ENCODE measurements around the gene BCL11B.

BCL11B gene

DNA sequence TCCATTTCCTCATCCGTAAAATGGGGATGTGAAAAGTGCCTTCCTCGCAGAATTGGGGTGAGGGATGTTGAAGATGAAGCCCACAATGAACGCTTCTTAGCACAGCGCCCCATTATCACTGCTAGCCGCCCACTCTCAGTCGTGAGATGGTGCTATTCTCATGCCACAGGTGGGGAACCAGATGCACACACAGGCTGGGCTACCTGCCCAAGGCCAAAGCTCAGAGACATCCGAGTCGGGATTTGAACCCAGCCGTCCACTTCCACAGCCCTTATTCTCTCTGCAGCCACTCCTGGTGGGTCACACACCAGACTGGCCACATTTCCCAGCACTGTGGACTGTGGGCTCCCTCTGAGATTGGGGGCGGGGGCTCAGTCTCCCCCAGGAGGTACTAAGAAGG, 55.8 kb downstream of the BCL11B start:
- Mint-ChIP-seq H3K9me3 (no peaks in the 10 kb centered on the region), H3K4me3 (peak overlapping the region; percentile 61 to 82), H3K27me3 (no peaks in the 10 kb centered on the region), H3K4me1 (peaks cover 98% of the 10 kb centered on the region), H3K27ac (peak overlapping the region; percentile 4 to 44)
- ATAC-seq (no peak), DNase-seq (no peak)

DNA sequence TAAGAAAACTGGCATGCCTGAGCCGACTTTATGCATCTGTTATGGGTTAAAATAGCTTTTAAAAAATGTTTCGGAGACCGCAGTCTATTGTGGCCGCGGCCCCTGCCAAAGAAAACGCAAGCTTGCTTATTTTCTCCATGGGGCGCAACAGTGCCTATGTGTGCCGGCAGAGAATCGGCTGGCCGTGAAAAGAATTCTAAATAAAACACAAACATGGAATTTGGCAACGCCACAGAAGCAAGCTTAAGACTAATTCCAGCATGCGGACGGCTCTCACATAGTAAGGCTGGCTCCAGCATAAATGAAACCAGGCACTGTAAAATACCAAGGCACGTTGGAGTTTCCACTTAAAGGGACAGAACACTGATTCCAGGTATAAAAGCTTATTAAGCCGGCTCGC, 56.7 kb downstream of the BCL11B start:
- Mint-ChIP-seq H3K27me3 (no peaks in the 10 kb centered on the region), H3K4me3 (peak overlapping the region; percentile 82), H3K4me1 (peaks cover 100% of the 10 kb centered on the region), H3K9me3 (no peaks in the 10 kb centered on the region), H3K27ac (peak overlapping the region; percentile 38 to 77)
- no peak for DNase-seq
- no peak for ATAC-seq

DNA sequence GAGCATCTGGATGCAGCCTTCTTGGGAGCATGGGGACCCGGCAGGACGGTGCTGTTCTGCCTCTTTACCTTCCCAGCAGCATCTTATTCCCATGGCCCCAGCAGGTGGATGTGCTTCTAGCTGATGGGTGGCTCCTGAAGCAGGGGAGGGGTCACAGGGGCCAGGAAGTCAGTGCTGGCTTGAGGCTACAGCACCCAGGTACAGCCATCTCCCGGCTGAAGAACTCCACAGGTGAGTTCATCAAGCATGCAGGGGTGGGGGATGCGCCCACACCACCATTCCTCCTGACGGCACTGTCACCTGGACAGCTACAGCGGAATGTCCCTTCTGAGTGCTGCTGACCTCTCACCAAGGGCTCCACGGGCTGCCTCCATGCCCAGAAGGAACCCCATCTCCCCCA, 57.3 kb downstream of the BCL11B start:
- H3K27ac Mint-ChIP-seq, result peak overlapping the region in 1 of 2 donors; percentile 63

DNA sequence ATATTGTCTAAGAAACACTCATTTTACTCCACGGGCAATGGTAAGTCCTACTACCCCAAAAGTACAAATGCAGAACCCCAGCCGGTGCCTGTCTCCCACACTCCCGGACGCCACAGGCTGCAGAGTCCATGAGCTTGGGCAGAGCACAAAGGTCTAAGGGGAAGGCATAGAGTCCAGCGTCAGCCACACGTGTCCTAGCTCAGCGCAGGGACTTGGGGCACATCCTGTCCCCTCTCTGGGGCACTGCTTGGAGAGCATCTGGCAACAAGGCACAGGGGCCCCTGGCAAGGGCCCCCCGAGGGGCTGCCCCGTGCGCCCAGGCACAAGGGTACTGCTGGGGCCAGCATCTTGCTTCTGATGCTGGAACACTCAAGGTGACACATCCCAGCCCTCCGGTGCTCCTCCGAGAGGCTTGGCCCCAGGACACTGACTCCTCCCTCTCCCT, 58.4 kb downstream of the BCL11B start:
- Mint-ChIP-seq H3K4me3 (peak overlapping the region; percentile 82), H3K4me1 (peaks cover 100% of the 10 kb centered on the region), H3K9me3 (no peaks in the 10 kb centered on the region), H3K27ac (peak overlapping the region; percentile 82 to 85), H3K27me3 (no peaks in the 10 kb centered on the region)
- DNase-seq (no peak), ATAC-seq (peak; percentile 62)

More for the DNA sequence above, 57.3 kb downstream of the BCL11B start:
- ATAC-seq (no peak), DNase-seq (no peak)
- H3K4me1 Mint-ChIP-seq, result peaks cover 100% of the 10 kb centered on the region
- peak overlapping the region; percentile 82 for H3K4me3 Mint-ChIP-seq
- H3K27me3 Mint-ChIP-seq, result no peaks in the 10 kb centered on the region
- H3K9me3 Mint-ChIP-seq, result no peaks in the 10 kb centered on the region

DNA sequence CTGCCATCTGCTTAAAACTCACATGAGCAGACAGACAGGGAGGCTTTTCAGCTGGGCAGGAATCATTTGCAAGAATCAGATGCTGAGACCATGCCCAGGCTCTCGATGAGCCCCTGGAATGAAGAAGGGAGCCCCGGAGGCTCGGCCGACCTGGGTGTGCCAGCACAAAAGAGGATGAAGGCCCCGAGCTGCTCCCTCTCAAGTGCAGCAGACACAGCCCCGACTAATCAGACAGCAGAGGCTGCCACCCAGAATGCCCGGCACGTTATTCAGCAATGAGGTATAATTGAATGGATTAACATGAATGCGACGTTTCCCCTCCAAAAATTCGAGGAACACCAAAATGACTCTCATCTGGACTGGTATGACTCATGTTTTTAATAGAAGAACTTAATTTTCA, 58.9 kb downstream of the BCL11B start:
- ATAC-seq, result peak; percentile 34
- no peak for DNase-seq

DNA sequence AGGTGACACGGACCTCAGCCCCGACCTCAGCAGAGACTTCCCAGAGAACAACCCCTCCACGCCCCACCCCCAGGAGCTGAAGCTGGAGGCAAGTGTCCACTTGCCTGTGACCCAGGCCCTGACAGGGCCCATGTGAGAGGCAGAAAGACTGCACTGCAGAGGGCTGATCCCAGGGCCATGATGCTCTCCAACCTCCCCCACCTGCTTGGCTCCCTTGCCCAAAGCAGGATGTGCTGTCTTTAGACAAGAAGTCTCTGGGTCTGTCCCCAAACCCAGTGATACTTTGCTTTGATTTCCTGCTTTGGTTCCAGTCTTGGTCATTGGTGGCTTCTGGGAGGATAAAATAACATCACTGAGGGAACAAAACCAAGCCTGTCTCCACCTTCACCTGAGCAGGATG, 59.4 kb downstream of the BCL11B start:
- Mint-ChIP-seq H3K4me1 (peaks cover 100% of the 10 kb centered on the region), H3K4me3 (peak overlapping the region; percentile 82), H3K9me3 (no peaks in the 10 kb centered on the region), H3K27ac (peak overlapping the region; percentile 80 to 82), H3K27me3 (no peaks in the 10 kb centered on the region)
- ATAC-seq, result peak; percentile 48
- no peak for DNase-seq

More for the DNA sequence above, 58.9 kb downstream of the BCL11B start:
- H3K27ac Mint-ChIP-seq, result peak overlapping the region; percentile 68 to 82
- peak overlapping the region; percentile 82 for H3K4me3 Mint-ChIP-seq
- H3K9me3 Mint-ChIP-seq, result no peaks in the 10 kb centered on the region
- H3K27me3 Mint-ChIP-seq, result no peaks in the 10 kb centered on the region
- peaks cover 100% of the 10 kb centered on the region for H3K4me1 Mint-ChIP-seq

DNA sequence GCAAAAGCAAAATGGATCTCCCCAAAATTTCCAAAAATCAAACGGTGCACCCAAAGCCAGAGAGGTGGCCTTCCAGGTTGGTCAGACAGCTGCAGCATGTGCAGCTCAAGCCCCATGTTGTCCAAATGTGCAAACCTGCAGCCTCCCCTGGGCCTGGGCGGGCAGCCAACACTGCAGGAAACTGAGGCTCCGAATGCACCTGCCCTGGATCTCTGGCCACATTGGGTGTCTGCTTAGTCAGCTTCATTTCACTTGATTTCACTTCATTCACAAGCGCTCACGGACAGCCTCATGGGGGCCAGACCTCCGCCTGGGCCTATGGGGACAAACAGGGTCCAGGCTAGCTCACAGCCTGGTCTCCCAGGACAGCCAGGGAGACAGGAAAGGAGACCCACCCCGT, 59.8 kb downstream of the BCL11B start:
- ATAC-seq, result no peak
- no peak for DNase-seq
- peaks cover 100% of the 10 kb centered on the region for H3K4me1 Mint-ChIP-seq
- no peaks in the 10 kb centered on the region for H3K9me3 Mint-ChIP-seq
- peak overlapping the region; percentile 80 to 96 for H3K27ac Mint-ChIP-seq
- H3K4me3 Mint-ChIP-seq, result peak overlapping the region; percentile 82
- no peaks in the 10 kb centered on the region for H3K27me3 Mint-ChIP-seq

DNA sequence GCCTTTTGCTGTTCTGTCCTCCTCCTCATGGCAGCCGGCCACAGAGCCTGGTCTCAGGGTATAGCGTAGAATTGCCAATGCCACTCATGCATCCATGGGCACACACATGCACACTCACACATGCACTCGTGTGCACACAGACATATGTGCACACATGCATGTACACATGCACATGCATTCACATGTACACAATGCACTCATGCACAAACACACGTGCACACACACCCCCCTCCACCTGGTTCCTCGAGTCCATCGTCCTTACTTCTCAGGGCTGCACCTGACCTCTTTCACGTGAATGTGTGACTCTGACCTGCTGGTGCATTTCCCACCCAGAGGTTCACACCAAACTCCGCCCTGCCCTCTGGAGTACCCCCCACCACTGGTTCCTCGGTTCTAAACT, 60.6 kb downstream of the BCL11B start:
- DNase-seq (no peak), ATAC-seq (no peak)
- Mint-ChIP-seq H3K27me3 (no peaks in the 10 kb centered on the region), H3K4me3 (peak overlapping the region; percentile 71 to 82), H3K9me3 (no peaks in the 10 kb centered on the region), H3K27ac (peak overlapping the region; percentile 80 to 92), H3K4me1 (peaks cover 100% of the 10 kb centered on the region)

DNA sequence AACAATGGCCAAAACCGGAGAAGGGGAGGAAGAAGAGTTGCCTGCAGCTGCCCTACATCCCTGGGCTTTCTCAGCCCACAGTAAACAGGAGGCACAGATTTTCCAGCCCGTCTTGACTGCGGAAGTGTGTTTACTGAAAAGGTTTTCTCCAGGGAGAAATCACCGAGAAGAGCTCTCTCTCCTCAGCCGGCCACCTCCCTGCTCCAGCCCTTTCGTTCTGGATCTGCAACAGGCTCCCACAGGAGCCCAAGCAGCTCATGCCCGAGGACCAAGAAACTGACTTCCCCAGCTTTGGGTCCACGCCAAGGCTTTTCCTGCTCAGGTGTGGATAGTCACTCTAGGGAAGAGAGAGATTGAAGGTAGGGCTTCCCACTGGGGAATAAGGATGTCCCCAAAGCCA, 61.7 kb downstream of the BCL11B start:
- peaks cover 100% of the 10 kb centered on the region for H3K4me1 Mint-ChIP-seq
- H3K27me3 Mint-ChIP-seq, result no peaks in the 10 kb centered on the region
- H3K9me3 Mint-ChIP-seq, result no peaks in the 10 kb centered on the region
- H3K4me3 Mint-ChIP-seq, result peak overlapping the region; percentile 71
- ATAC-seq (no peak), DNase-seq (no peak)
- peak overlapping the region in 1 of 2 donors; percentile 62 for H3K27ac Mint-ChIP-seq

DNA sequence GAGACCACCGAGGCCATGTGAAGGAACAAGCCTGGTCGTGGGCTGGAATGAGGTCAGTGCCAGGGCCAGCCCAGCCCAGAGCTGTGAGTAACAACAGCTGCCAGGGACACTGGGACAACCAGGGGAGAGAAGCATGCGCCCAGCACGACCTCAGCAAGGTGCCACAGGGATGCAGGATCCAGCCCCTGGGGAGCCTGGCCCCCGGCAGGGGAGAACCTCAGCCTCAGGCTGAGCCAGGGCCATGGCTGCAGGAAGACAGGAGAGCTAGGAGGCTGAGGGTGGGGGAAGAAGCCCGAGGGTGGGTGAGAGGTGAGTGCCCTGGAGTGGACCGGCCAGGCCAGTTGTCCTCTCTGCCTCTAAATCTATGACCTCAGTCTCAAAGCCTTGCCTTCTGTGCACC, 62.6 kb downstream of the BCL11B start:
- H3K4me1 Mint-ChIP-seq, result peaks cover 100% of the 10 kb centered on the region
- H3K4me3 Mint-ChIP-seq, result peak overlapping the region; percentile 34 to 44

DNA sequence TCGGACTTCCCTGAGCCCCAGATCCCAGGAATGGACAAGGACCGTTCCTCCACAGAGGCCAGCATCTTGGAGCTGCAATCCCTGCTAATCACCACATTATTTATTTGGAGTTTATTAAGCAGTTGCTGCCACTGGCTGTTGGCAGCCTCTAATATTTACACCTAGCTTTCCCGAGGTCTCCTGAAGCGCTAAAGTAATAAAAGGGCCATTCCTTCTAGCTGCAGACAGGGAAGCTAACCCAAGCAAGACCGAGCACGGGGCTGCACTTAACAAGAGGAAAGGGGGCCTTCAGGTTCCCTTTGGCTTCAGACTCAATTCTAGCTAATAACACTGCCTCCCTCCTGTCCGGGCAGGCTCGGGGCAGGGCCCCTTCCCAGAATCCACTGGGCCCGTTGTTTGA, 63.7 kb downstream of the BCL11B start:
- peak overlapping the region in 1 of 2 donors; percentile 59 for H3K4me3 Mint-ChIP-seq
- no peaks in the 10 kb centered on the region for H3K27me3 Mint-ChIP-seq
- H3K4me1 Mint-ChIP-seq, result peaks cover 100% of the 10 kb centered on the region
- no peak for DNase-seq
- peak overlapping the region; percentile 92 for H3K27ac Mint-ChIP-seq
- no peak for ATAC-seq
- no peaks in the 10 kb centered on the region for H3K9me3 Mint-ChIP-seq

More for the DNA sequence above, 62.6 kb downstream of the BCL11B start:
- no peak for ATAC-seq
- Mint-ChIP-seq H3K27me3 (no peaks in the 10 kb centered on the region), H3K27ac (peak overlapping the region; percentile 94 to 95), H3K9me3 (no peaks in the 10 kb centered on the region)
- DNase-seq, result no peak

DNA sequence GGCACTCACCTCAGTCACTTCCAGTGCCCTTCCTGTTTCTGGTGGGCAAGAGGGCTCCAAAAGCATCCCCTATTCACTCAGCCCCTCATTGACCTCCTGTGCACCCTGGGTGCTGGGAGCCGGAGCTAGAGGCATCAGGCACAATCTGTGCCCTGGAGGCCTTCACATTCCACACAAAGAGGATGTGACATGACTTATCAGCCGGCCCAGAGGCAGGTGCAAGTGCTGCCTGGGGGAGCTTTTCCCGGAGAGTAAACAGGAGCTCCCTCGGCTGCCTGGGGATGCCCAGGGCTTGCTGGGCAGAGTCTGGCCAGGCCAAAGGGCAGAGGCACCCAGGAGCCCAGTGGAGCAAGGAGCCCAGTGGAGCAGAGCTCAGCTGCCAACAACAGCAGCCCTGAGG, 64.5 kb downstream of the BCL11B start:
- Mint-ChIP-seq H3K27me3 (no peaks in the 10 kb centered on the region), H3K27ac (peak overlapping the region; percentile 45 to 92), H3K4me1 (peaks cover 100% of the 10 kb centered on the region), H3K9me3 (no peaks in the 10 kb centered on the region), H3K4me3 (peak overlapping the region; percentile 35 to 63)
- ATAC-seq (no peak), DNase-seq (no peak)

DNA sequence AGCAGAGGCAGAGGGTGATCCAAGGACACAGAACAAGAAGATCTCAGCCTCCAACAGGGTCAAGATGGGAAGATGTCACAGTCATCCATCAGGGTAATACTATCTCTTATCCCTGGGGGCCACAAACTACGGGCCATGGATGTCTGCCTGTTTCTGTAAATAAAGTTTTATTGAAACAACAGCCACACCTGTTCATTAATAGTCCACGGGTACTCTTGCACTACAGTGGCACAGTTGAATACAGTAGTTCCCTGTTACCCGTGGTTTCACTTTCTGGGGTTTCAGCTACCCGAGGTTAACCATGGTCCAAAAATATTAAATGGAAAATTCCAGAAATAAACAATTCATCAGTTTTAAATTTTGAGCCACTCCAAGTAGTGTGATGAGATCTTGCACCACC, 65.9 kb downstream of the BCL11B start:
- Mint-ChIP-seq H3K27ac (peak overlapping the region; percentile 78 to 97), H3K4me1 (peaks cover 100% of the 10 kb centered on the region), H3K27me3 (no peaks in the 10 kb centered on the region), H3K9me3 (no peaks in the 10 kb centered on the region), H3K4me3 (peak overlapping the region; percentile 84 to 86)
- DNase-seq (no peak), ATAC-seq (no peak)

DNA sequence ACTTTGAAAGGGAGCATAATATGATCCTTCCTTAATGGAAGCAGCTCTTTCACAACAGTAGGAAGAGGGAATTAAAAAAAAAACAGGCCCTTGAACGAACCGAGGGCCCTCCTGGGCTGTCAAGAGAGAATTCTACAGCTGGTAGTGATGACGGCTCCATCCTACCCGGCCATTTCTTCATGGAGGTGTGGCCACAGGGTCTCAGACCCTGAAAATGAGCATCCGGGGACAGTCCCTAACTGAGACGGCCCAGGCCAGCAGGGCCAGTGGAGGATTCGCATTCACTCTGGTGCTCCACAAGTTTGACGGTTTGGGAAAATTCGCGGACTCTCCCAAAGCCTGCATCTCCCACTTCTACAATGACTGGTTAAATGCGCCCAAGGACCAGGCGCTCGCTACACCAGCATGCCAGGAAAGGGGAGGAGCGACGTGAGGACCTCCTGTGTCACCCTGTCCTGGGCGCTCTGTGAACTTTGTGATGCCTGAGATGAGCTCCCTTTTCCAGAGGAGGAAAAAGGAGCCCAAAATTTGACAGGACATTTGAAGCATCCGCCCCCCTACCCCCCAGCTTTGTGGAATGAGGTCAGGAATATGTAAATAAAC, 66.8 kb downstream of the BCL11B start:
- H3K9me3 Mint-ChIP-seq, result no peaks in the 10 kb centered on the region
- ATAC-seq, result peak; percentile 58
- no peak for DNase-seq
- H3K4me1 Mint-ChIP-seq, result peaks cover 100% of the 10 kb centered on the region
- H3K4me3 Mint-ChIP-seq, result peak overlapping the region; percentile 84 to 86
- peak overlapping the region; percentile 89 to 97 for H3K27ac Mint-ChIP-seq
- no peaks in the 10 kb centered on the region for H3K27me3 Mint-ChIP-seq

DNA sequence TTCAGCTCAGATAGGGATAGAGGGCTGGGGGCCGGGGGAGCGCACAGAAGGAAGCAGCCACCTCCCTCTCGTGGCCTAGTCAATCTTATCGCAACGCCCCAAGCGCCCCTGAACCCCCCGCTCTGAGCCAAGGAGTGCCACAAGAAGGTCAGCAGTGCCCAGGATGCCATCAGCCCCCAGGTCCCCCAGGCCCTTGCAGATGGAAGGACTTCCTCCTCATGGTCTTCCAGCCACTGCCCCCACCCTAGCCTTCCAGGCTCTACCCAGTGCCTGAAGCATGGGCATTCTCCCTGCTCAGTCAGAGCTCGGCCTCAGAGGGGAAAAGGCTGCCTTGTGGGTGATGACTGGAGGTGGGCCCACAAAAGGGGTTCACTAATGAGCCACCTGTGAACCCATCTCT, 68.2 kb downstream of the BCL11B start:
- Mint-ChIP-seq H3K4me3 (peak overlapping the region; percentile 84 to 86), H3K27me3 (no peaks in the 10 kb centered on the region), H3K4me1 (peaks cover 100% of the 10 kb centered on the region), H3K9me3 (no peaks in the 10 kb centered on the region), H3K27ac (peak overlapping the region; percentile 96 to 97)
- ATAC-seq (peak; percentile 15), DNase-seq (no peak)

DNA sequence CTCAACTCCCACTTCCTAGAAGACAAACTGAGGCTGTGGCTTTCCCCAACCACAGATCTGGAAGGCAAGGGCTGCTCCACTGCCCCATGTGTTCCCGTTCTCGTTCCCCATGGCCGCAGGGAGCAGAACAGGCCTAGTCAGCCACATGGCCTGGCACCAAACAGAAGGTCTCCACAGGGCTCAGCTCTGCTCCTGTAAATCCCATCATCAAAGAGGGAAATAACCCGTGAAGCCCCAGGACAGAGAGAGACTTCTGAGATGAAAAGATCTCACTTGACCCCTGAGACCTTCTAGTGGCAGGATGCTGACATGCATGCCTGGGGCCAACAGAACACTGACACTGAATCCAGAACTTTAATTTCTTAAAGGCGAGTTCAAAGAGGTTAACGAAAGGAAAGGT, 68.9 kb downstream of the BCL11B start:
- ATAC-seq, result peak; percentile 53
- H3K27me3 Mint-ChIP-seq, result no peaks in the 10 kb centered on the region
- peak overlapping the region; percentile 84 to 86 for H3K4me3 Mint-ChIP-seq
- no peak for DNase-seq
- H3K27ac Mint-ChIP-seq, result peak overlapping the region; percentile 96 to 97
- no peaks in the 10 kb centered on the region for H3K9me3 Mint-ChIP-seq
- H3K4me1 Mint-ChIP-seq, result peaks cover 100% of the 10 kb centered on the region

DNA sequence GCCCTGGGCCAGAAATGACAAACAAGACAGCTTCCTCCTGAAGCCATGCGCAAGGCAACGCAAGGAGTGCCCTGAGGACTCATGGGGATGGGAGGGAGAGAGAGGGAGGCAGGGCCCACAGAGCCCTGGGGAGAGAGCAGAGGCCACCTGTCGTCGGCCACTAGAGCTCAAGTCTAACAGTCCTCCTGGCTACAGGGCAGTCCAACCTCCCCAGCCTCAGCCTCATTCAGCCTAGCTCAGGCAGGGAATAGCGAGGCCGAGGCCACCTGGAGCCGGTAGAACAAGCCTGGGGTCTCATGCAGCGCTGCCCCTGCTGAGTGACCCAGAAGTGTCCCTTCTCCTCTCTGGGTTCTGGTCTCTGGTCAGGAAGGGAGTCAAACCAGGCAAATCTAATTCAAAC, 69.5 kb downstream of the BCL11B start:
- H3K4me1 Mint-ChIP-seq, result peaks cover 100% of the 10 kb centered on the region
- H3K27me3 Mint-ChIP-seq, result no peaks in the 10 kb centered on the region
- DNase-seq (no peak), ATAC-seq (no peak)
- H3K4me3 Mint-ChIP-seq, result peak overlapping the region; percentile 84 to 86
- peak overlapping the region; percentile 96 to 97 for H3K27ac Mint-ChIP-seq
- no peaks in the 10 kb centered on the region for H3K9me3 Mint-ChIP-seq

Measured in stimulated activated naive CD8-positive, alpha-beta T cell treated with anti-CD3 and anti-CD28 coated beads, Interleukin-15, amount 100 ng/mL, for 72 hours (primary cell).